GM10266 (cell line): ENCODE measurements around the gene ONECUT1.

Source experiments
- DNase-seq: peaks from one replicate; pipeline ENCODE4 v3.0.0; 2012; ENCODE audit errors: extremely low spot score
- TF ChIP-seq, protein P1 (sequence below): IDR thresholded peaks from 2 replicates; pipeline ENCODE4 v1.5.1; 2012; ENCODE audit warnings: mild to moderate bottlenecking, low read depth; ENCODE audit not compliant: control insufficient read depth, insufficient read depth; ENCODE audit errors: missing control alignments

The ONECUT1 gene

DNA sequence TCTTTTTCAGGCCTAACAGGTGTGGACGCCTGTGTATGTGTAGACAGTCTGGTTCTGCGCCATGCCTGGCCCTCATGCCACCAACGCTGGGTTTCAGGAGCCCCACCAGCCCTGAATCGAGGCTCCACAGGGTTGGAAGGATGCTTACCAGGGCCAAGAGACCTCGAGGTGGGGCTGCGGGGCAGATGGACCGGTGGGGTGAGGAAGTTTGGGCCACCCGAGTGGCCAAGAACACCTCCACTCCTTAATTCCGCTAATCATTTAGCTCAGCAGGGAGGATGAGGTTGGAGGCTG is 6.0 kb upstream of the ONECUT1 start:
- TF ChIP-seq, protein P1, sequence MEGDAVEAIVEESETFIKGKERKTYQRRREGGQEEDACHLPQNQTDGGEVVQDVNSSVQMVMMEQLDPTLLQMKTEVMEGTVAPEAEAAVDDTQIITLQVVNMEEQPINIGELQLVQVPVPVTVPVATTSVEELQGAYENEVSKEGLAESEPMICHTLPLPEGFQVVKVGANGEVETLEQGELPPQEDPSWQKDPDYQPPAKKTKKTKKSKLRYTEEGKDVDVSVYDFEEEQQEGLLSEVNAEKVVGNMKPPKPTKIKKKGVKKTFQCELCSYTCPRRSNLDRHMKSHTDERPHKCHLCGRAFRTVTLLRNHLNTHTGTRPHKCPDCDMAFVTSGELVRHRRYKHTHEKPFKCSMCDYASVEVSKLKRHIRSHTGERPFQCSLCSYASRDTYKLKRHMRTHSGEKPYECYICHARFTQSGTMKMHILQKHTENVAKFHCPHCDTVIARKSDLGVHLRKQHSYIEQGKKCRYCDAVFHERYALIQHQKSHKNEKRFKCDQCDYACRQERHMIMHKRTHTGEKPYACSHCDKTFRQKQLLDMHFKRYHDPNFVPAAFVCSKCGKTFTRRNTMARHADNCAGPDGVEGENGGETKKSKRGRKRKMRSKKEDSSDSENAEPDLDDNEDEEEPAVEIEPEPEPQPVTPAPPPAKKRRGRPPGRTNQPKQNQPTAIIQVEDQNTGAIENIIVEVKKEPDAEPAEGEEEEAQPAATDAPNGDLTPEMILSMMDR: no peak
- DNase-seq: no peak

DNA sequence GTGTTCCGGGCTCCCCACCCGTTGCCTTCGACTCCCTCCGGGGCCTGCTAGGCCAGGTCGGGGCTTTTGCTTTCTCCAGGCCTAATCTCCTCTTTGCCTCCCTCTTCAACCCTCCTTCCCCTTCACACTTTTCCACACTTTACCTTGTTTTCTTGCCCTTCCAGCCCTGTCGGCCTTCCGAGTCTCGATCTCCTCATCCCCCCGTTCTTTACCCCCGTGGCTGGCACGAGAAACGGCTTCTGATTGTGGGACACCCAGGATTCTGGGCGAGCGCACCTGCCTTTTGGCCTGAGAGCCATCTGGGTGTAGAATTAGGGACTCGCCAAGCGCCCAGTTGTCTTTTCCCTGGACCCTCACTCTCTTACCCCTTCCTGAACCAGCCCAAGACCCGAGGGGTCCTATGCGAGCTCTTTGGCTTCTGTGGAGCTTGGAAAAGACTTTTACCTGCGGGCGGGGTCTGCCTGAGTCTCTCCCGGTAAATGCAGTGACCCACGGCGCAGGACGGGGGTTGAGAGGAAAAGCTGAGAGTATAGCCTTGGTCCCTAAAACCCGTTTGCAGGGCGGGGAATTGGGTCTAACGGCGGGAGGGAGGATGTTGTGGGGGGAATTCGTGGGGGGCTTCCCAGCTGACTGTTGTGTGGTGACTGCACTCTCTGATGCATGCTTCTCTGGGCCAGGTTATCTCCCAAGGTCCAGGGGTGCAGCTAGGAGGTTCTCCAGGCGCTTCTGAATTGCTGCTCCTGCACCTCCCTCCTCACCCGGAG is 5.5 kb upstream of the ONECUT1 start:
- DNase-seq: no peak
- TF ChIP-seq, protein P1: no peak

DNA sequence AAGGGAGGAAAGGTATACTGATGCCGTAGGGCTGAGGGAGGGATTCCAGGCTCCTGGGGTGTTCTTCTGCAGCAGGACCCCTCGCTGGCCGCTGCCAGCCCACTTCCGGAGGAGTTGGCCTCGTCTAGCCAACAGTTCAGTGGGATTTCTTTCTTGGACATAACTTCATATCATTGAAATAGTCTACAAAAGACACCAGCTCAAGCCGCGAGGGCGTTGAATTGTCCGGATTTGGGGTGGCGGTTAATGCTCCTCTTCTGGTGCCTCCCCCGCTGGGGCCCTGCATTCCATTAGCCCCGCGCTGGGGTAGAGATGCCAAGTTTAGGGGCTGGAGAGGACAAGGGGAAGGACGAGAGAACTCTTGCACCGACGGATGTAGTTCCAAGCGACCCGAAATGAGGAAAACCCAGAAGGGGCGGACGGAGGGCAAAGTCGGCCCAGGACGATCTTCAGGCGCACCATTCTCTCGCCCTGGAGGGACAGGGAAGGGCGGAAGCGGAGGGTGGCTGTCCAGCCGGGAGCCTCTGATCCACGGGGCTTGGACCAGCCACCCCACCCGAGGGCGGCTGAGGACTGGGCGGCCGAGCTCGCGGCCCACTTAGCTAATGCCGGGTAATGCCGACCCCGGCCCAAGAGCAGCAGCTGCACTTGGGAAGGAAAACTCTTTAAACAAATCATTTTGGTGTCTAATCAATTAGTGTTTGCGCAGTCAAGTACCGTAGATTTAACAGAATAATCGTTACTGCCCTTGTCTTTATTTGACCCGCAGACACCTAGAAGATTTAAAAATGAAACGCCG is 4.7 kb upstream of the ONECUT1 start:
- no peak for DNase-seq
- TF ChIP-seq, protein P1: no peak

DNA sequence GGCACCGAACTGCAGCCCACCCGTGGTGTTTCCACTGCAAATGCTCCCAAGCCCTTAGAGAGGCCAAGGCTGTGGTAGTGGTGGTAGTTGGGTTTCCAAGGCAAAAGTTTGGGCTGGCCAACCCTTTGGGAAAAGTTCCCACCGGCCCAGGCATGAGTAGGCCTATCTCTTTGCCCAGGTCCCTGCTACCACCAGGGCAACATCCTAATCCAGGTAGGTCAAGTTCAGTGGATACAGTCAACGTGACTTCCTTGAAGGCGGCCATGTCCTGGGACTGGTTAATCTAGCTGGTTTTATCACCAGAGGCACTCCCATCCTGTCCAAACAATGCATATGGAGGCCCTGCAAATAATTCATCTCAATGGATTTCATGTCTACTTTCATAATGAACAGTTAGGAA is 1.6 kb upstream of the ONECUT1 start:
- TF ChIP-seq, protein P1: no peak

DNA sequence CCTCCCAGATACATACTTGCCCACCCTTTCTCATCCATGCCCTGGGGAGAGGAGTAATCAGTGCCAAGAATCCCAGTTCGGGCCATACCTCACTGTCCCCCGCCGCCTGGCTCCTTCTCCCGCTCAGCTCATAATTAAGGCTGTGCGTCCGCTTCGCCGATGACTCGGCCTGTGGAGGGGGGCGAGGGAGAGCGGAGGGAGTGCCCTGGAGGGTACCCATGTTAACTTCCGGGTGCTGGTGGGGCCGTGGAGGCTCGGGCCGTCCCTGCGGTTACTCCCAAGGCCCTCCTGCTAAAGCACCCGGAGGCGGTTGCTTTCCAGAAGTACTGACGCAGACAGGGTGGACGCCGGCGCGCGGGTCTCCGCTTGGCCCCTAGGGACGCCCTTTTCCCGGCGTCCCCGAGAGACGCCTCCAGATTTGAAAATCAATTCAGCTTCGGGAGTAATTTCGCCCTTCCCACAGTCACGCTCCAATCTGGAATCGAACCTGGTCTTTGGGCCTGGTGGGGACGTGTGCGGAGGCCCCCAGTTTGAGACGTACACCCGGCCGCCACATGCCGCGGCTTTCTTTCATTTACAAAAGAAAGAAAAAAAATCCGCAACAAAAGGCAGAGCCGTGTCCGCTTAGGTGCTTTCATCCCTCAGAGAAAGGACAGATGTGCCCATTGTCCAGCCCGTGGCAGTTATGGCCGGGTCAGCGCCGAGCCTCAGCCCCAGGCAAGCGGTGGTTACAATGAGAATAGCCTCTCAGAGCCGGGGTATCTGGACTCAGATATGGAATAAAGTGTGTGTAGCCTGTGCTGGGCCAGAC is 1.0 kb upstream of the ONECUT1 start:
- no peak for DNase-seq
- TF ChIP-seq, protein P1: no peak

More for the DNA sequence above, 1.6 kb upstream of the ONECUT1 start:
- no peak for DNase-seq

DNA sequence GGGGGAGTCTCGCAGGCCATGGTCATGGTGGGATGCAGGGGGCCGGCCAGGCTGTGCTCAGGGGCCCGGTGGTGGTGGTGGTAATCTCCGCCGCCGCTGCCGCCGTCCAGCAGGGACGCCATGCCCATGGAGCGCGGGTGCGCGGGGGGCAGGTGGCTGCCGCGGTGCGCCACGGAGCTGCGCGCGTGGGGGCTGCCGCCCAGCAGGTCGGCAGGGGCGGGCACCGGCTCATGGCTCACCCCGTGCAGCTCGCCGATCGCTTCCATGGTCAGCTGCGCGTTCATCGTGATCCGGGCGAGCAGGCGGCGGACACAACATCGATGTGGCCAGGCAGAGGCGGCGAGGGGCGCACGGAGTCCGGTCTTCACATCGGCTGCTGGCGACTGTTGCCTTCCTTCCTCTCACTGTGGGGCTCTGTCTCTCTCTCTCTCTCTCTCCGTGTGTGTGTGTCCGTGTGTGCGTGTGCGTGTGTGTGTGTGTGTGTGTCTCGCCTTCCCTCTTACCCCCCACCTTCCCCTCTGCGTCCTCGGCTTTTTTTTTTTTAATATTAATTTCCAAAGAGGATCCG is 451 bp downstream of the ONECUT1 start:
- DNase-seq: no peak
- TF ChIP-seq, protein P1: no peak
